Measurements from ENCODE around the gene POU2F2. TPM values are rescaled to one million over a fixed set of nuclear protein-coding genes. Genes with fewer than 3 reads are reported as not detected.

POU2F2 gene
- total and polyA plus RNA-seq, 9 of the 15 experiments (the other 6 are each of a cell fraction or from before 2014, with no cell fraction given), result 0.03 to 0.68 (median 0.14) TPM

GRCh38 chr19:42092350-42092749 is 39.9 kb downstream of the POU2F2 start:
- Histone ChIP-seq H3K4me2 (ENCODE audit: insufficient read depth, low read length) (peak overlapping the region; percentile 14; the same call in 1 of the 2 replicates), H3K9ac (ENCODE audit: insufficient read depth in 1 of 2, low read depth in 2 of 2, low read length in 2 of 2) (peak overlapping the region in 1 of 2 experiments; percentile 29; a peak in 1 of 4 replicates), H4K20me1 (replicated peaks; ENCODE audit: control insufficient read depth, insufficient read depth, low read length) (no peaks in the 10 kb centered on the region), H3K4me3 (no peak overlapping the region), H3K4me1 (replicated peaks in 1 of 2; ENCODE audit: control insufficient read depth in 2 of 2, insufficient read depth in 2 of 2, low read length in 2 of 2) (peaks cover 3 to 34% of the 10 kb centered on the region in 2 experiments; a peak in 4 of 5 replicates), H3K79me2 (ENCODE audit: control insufficient read depth, insufficient read depth, low read length) (no peaks in the 10 kb centered on the region), H3K9me1 (ENCODE audit: control insufficient read depth, insufficient read depth, low read length) (no peaks in the 10 kb centered on the region), H3K9me3 (replicated peaks; ENCODE audit: control insufficient read depth, insufficient read depth, low read depth, low read length) (no peaks in the 10 kb centered on the region), H3K27me3 (ENCODE audit: control insufficient read depth in 2 of 2, insufficient read depth in 2 of 2, low read length in 2 of 2) (peaks cover 2 to 18% of the 10 kb centered on the region in 2 experiments; a peak in 3 of 5 replicates), H2AFZ (ENCODE audit: low read depth, low read length) (0 out of 2 replicates have a peak overlapping the region, but pooled peaks have one; percentile 25), H3K36me3 (ENCODE audit: control insufficient read depth, insufficient read depth, low read length) (no peaks in the 10 kb centered on the region), H3K27ac (ENCODE audit: extremely low read depth, low read depth, low read length) (no peak overlapping the region)
- ChIA-PET POLR2A (interaction anchor here (0.5 to 1.2 kb wide), 2 partner anchors 92 to 346 kb away, joined by 3 to 4 read pairs; no protein-coding TSS in a partner anchor), CTCF (ENCODE audit: low intra/inter-chr PET ratio) (no interaction called here)
- TF ChIP-seq CTBP1 (IDR thresholded peaks at IDR 0.05; ENCODE audit: borderline replicate concordance) (peak; percentile 26; the same call in 1 of the 2 replicates), MYNN (IDR thresholded peaks at IDR 0.05) (peak; percentile 82; the same call in 1 of the 2 replicates), MYNN (CRISPR knock-in tag; IDR thresholded peaks at IDR 0.05) (no peak), GATAD2A (IDR thresholded peaks at IDR 0.05) (no peak), RAD21 (CRISPR knock-in tag; conservative IDR thresholded peaks at IDR 0.05 in 1 of 2, IDR thresholded peaks at IDR 0.05 in 1 of 2) (peak in 1 of 2 experiments; percentile 49; a peak in 2 of 4 replicates), REST (IDR thresholded peaks at IDR 0.05; ENCODE audit: borderline replicate concordance) (peak; percentile 30; the same call in 1 of the 2 replicates), REST (CRISPR knock-in tag; IDR thresholded peaks at IDR 0.05; ENCODE audit: low read depth) (no peak), BDP1 (IDR thresholded peaks at IDR 0.05; ENCODE audit: insufficient read depth, insufficient read length) (no peak), ZNF174 (CRISPR knock-in tag; IDR thresholded peaks at IDR 0.05) (no peak), NFIC (IDR thresholded peaks at IDR 0.05) (peak; percentile 5; the same call in 1 of the 2 replicates), MTA3 (IDR thresholded peaks at IDR 0.05; ENCODE audit: borderline replicate concordance) (0 out of 2 replicates have a peak, but pooled peaks have one; percentile 43), TARDBP (IDR thresholded peaks at IDR 0.05) (0 out of 2 replicates have a peak, but pooled peaks have one; percentile 20)
- TF ChIP-seq, protein P1, sequence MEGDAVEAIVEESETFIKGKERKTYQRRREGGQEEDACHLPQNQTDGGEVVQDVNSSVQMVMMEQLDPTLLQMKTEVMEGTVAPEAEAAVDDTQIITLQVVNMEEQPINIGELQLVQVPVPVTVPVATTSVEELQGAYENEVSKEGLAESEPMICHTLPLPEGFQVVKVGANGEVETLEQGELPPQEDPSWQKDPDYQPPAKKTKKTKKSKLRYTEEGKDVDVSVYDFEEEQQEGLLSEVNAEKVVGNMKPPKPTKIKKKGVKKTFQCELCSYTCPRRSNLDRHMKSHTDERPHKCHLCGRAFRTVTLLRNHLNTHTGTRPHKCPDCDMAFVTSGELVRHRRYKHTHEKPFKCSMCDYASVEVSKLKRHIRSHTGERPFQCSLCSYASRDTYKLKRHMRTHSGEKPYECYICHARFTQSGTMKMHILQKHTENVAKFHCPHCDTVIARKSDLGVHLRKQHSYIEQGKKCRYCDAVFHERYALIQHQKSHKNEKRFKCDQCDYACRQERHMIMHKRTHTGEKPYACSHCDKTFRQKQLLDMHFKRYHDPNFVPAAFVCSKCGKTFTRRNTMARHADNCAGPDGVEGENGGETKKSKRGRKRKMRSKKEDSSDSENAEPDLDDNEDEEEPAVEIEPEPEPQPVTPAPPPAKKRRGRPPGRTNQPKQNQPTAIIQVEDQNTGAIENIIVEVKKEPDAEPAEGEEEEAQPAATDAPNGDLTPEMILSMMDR (IDR thresholded peaks at IDR 0.05 in 2 of 3, conservative IDR thresholded peaks at IDR 0.05 in 1 of 3; ENCODE audit: insufficient read depth in 2 of 3, low read depth in 1 of 3, low read length in 3 of 3), result peak; percentile 57 to 71 (median 58)
- no TSS peak for BruUV-seq (replicated peaks)
- in situ Hi-C loops (cut with MboI), result no loop called here
- WGBS (ENCODE audit: insufficient coverage, low coverage, missing lambda C conversion rate), result 0% methylated on average over 3 of the region's 5 CpGs
- intact Hi-C loops (cut with micrococcal nuclease), result no loop called here
- FAIRE-seq (no peak), ATAC-seq (0 out of 3 replicates have a peak, but pooled peaks have one; percentile 14), DNase-seq (ENCODE audit: extremely low read depth in 1 of 4, low spot score in 3 of 4) (peak in 2 of 4 experiments; percentile 39 to 42)

Measured in K562 (cell line).